Measurements from ENCODE around the gene UQCC5. TPM values are rescaled to one million over a fixed set of nuclear protein-coding genes. Genes with fewer than 3 reads are reported as not detected.
"Not testable (repeated sequence)": the region's sequence is repeated elsewhere in the genome, so short reads cannot be mapped to it uniquely, and the experiment has no call there.

UQCC5 gene
- total RNA-seq, 1 donor from 2014 or later = 16.0 TPM

DNA sequence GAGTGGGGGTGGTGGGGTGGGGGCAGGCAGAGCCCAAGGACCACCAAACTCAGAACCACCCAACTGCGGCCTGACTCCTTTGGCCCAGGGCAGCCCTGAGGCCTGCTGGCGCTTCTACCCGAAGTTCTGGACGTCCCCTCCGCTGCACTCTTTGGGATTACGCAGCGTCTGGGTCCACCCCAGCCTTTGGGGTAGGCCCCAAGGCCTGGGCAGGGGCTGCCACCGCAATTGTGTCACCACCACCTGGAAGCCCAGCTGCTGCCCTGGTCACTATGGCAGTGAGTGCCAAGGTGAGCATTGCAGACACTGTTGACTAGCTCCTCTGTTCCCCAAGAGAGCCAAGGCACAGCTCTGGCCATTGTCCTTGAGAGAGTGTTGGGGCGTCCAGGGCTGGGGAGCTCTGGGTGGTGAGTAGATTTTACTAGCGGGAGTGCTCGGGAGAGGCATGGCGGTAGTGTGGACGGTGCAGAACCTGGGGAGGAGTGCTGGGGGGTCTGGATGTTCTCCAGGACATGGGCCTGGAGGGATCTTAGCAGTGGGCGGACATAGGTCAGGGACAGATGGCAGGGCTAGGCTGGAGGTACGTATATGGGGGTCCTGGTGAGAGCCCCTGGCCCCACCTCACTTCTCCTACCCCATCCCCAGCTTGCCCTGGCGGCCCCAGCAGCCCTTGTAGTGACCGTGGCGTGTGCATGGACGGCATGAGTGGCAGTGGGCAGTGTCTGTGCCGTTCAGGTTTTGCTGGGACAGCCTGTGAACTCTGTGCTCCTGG is 15.5 kb upstream of the UQCC5 start:
- ATAC-seq (no peak), DNase-seq (ENCODE audit: low spot score) (no peak)
- intact Hi-C loops (cut with DNase I) = no loop called here

DNA sequence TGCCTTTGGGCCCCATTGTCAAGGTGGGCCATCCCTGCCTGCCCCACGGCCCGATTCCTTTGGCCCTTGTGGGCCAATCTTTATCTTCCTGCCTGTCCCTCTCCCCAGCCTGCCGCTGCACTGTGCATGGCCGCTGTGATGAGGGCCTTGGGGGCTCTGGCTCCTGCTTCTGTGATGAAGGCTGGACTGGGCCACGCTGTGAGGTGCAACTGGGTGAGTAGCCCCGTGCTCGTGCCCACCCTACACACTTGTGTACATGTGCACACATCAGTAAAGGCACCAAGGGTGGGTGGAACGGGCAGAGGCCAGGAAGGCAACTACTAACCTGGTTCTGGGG is 14.9 kb upstream of the UQCC5 start:
- ATAC-seq = no peak
- DNase-seq (ENCODE audit: low spot score) = no peak
- intact Hi-C loops (cut with DNase I) = no loop called here

DNA sequence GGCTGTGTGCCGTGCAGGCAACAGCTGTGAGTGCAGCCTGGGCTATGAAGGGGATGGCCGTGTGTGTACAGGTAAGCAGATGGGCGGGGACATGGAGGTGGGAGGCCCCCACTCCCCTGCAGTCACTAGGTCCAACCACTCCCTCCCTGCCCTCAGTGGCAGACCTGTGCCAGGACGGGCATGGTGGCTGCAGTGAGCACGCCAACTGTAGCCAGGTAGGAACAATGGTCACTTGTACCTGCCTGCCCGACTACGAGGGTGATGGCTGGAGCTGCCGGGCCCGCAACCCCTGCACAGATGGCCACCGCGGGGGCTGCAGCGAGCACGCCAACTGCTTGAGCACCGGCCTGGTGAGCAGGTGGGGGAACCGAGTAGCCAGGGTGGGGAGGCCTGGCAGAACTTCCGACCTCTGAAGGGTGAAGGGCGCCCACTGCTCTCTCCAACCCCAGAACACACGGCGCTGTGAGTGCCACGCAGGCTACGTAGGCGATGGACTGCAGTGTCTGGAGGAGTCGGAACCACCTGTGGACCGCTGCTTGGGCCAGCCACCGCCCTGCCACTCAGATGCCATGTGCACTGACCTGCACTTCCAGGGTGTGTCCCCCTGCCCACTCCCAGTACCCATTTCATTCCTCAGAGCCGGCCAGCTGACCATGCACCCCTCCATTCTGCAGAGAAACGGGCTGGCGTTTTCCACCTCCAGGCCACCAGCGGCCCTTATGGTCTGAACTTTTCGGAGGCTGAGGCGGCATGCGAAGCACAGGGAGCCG is 14.3 kb upstream of the UQCC5 start:
- DNase-seq (ENCODE audit: low spot score) = no peak
- intact Hi-C loops (cut with DNase I) = no loop called here

DNA sequence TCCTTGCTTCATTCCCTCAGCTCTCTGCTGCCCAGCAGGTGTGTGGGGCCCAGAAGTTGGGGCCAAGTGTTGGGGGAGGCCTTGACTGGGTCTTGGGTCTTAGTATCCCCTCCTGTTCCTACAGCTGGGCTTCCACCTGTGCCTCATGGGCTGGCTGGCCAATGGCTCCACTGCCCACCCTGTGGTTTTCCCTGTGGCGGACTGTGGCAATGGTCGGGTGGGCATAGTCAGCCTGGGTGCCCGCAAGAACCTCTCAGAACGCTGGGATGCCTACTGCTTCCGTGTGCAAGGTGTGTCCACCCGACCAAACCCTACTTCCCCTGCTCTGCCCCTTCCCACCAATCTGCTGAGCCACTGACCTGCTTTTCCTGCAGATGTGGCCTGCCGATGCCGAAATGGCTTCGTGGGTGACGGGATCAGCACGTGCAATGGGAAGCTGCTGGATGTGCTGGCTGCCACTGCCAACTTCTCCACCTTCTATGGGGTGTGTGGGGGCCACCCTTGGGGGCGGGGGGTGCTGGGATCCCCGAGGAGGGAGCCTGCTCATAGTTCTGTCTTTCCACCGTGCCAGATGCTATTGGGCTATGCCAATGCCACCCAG is 13.7 kb upstream of the UQCC5 start:
- DNase-seq (ENCODE audit: low spot score) (no peak), ATAC-seq (no peak)
- intact Hi-C loops (cut with DNase I) = no loop called here

More for the DNA sequence above, 14.3 kb upstream of the UQCC5 start:
- ATAC-seq = no peak

DNA sequence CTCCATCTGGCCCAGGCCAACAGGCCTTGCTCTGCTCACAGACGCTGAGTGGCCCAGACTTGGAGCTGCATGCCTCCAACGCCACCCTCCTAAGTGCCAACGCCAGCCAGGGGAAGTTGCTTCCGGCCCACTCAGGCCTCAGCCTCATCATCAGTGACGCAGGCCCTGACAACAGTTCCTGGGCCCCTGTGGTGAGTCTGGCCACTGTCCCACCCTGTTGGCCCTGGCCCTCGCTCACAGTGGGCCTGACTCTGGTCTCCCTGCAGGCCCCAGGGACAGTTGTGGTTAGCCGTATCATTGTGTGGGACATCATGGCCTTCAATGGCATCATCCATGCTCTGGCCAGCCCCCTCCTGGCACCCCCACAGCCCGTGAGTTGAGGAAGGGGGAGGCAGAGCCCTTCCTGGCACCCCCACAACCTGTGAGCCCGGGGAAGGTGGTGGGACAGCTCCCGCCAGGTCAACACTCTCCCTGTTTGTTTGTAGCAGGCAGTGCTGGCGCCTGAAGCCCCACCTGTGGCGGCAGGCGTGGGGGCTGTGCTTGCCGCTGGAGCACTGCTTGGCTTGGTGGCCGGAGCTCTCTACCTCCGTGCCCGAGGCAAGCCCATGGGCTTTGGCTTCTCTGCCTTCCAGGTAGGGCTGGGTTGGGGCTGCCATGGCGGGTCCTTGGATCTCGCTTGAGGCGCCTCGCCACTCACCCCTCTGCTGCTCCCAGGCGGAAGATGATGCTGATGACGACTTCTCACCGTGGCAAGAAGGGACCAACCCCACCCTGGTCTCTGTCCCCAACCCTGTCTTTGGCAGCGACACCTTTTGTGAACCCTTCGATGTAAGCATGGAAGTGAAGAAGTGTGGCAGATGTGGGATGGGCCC is 12.8 kb upstream of the UQCC5 start:
- intact Hi-C loops (cut with DNase I) = no loop called here
- ATAC-seq = no peak
- DNase-seq (ENCODE audit: low spot score) = peak; percentile 56

DNA sequence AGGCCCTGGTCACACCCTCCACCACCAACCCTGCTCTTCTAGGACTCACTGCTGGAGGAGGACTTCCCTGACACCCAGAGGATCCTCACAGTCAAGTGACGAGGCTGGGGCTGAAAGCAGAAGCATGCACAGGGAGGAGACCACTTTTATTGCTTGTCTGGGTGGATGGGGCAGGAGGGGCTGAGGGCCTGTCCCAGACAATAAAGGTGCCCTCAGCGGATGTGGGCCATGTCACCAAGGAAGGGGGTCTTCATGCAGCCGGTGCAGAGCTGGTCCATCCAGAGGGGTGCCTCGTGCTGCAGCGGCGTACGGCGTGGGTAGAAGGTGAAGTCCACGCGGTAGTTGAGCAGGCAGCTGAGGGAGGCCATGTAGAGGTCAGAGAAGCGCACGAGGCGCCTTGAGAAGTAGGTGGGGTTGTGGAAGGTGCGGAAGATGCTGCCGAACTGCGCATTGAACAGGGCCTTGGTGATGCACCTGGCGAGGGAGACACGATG is 12.1 kb upstream of the UQCC5 start:
- DNase-seq (ENCODE audit: low spot score) (peak; percentile 52), ATAC-seq (no peak)
- intact Hi-C loops (cut with DNase I) = no loop called here

DNA sequence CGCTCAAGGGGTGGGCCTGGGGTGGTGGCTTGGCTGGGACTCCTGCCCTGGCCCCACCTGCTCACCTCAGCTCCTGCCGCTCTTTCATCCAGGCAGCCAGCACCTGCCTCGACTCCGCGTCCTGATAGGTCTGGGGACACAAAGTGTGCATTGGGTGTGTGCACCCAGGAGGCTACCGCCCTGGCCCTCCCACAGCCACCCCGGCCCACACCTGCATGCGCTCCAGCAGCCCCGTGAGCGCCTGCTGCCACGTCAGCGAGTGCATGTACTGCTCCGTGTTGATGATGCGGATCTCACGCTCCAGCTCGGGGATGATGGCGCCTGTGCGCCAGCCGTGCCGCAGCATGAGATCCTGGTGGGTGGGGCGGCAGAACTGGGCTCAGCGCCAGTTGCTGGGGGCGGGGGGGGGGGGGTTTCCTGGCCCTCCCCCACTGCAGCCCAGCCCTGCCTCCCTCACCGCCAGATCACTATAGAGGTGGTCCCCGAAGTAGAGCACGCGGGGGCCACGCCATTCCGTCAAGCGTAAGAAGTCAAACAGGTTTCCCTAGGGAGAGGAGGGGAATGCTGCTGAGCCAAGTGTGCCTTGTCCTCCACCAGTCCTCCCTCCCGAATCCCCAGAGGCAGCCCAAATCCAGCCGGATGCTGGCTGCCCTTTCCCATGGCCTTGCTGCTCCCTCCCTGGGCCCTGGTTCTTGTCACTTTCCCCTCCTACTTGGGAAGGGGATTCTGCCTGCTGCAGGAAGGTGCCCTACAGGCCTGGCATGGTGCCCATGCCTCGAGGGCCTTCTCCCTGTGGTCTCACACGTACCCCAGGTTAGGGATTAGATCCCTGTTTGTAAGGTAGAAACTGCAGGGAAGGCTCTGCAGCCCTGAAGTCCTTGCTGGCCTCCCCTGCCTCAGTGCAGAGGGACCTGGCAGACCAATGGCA is 11.4 kb upstream of the UQCC5 start:
- DNase-seq (ENCODE audit: low spot score) = peak; percentile 61
- peak; percentile 4 for ATAC-seq
- intact Hi-C loops (cut with DNase I) = no loop called here

DNA sequence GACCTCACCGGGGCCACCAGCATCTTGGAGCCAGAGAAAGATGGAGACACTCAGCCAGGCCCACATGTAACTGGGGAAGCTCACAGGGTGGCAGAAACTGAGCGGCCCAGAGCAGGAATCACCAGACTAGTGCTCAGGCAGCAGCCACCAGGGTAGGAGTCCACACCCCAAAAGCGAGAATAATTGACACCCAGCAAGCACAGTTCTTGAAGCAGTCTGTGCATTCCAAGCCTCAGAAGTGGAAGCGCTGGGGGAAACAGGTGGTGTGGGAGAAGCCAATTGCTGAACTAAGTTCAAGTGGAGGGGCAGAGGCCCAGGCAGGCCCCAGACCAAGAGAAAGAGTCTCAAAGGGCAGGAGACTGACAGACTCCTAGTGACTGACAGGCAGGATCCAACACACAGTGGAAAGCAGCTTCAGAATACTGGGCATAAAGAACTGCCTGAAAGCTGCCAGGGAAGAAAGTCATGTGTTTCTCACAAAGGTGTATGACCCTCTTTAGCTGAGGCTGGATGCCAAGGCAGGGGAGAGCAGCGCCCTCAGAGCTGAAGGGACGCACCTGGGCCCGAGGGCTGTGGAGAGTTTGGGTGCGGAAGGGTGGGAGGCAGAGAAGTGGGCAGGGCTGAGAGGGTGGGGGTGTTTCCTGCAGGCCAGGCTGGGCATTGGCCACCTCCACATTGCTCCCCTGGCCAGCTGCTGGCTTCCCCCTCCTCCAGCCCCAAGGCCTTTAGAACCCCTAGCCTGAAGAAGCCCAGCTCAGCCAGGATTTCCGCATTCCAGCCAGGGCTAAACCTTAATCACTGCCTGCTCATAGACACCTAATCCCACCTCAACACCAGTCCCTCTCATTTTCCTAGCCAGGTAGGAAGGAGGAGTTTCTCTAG is 10.5 kb upstream of the UQCC5 start:
- ATAC-seq (no peak), DNase-seq (ENCODE audit: low spot score) (peak; percentile 54)
- intact Hi-C loops (cut with DNase I) = no loop called here

DNA sequence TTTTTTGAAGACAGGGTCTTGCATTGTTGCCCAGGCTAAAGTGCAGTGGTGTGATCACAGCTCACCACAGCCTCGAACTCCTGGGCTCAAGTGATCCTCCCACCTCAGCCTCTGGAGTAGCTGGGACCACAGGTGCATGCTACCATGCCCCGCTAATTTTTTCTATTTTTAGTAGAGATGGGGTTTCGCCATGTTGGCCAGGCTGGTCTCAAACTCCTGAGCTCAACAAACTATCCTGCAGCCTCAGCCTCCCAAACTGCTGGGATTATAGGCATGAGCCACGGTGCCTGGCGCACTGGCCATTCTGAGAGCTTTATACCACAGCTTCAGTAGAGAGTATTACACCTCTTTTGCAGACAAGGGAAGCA is 9.8 kb upstream of the UQCC5 start:
- DNase-seq (ENCODE audit: low spot score); ATAC-seq; intact Hi-C loops (cut with DNase I): not testable (repeated sequence)

DNA sequence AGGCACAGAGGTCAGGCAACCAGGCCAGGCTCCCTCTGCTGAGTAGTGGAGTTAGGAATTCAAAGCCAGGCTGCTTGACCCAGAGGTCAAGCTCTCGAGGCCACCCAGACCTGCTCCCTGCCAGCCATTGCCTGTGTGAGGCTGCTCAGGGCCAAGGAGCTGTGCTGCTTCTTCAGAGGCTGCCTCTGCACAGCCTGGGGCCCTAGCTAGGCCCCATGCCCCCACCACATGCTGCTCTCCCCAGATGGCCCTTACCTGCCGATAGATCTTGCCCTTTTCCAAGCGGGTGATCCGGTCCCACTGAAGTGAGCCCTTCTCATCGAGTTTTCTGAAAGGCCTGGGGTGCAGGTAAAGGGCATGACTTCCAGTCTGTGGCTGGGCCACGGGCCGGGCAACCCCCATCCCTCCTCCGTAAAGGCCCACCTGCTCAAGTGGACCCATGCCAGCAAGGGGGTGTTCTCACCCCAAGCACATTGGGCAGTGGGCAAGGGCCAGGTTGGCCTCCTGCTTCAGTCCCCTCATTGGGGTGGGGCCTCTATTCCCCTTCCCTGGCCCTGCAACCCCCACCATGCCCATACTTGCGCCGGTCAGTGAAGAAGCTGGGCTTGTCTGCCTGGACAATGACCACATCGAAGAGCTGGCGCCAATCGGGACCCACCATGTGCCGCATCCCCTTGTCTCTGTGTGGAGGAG is 9.2 kb upstream of the UQCC5 start:
- intact Hi-C loops (cut with DNase I) = no loop called here
- peak; percentile 56 for DNase-seq (ENCODE audit: low spot score)
- no peak for ATAC-seq

DNA sequence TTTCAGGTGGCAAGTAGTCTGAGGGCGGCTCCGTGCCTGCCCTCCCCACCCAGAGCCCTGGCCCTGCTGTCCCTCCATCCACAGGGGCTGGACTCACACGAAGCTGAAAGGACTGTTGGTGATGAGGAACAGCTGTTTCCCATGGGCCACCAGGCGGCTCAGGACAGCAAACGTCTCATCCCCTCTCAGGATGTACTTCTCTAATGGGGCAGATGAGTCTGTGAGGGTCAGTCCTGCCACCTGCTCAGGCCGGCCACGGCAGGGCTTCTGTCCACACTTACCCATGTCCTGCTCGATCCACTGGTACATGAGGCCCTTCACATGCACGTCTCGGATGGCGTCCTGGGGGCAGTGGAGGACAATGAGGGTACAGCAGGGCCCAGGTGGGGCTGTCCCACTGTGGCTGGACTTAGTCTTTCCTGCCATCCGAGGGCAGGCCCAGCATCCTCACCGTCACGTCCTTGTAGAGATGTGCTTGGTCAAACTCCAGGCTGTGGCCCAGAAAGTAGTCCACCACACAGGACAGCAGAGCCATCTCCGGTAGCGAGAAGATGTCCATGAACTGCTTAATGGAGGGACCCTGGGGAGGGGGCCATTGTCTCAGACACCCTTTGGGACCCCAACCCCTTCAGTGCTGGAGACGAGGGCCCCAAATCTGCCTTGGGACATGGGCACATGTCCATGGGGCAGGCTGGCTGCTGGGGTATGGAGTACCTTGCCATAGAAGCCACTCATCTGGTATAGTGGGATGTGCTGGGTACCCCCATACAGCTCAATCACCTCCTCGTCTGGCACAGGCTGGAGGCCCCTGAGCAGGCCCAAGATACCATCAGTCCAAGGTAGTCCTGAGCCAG is 8.4 kb upstream of the UQCC5 start:
- intact Hi-C loops (cut with DNase I) = no loop called here
- peak; percentile 50 for DNase-seq (ENCODE audit: low spot score)

DNA sequence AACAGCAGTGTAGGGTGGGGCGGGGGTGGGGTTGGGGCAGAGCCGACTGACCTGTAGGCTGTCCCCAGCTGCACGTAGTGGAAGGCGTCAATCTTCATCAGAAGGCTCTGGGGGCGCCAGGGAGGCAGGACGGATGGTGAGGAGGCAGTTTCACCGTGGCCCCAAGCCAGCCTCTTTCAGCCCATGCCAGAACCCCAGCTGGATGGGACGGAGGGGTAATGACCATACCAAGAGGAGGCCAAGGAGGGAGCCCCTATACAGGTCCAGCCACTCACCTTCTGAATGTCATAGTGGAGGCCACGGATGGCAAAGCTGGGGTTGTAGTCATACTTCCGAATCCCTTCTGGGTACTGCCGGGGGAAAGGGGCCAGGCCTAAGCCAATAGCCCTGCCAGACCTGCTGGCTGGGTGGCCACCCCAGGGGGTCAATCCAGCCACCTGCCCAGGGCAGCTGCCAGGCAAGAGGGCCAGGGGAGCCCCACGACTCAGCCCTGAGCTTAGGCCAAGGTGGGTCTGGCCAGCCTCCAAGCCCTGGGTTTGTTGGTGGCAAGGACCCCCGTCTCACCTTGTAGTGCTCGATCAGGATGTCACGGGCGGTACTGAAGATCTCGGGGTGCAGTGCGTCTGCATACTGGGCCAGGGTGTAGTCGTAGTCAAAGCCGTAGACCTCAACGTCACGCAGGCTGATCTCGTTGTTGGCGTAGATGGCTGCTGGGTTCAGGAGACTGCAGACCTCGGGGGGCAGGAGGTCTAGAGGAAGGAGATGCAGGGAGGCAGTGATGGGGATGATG is 7.6 kb upstream of the UQCC5 start:
- ATAC-seq (no peak), DNase-seq (ENCODE audit: low spot score) (peak; percentile 59)
- intact Hi-C loops (cut with DNase I) = no loop called here

More for the DNA sequence above, 8.4 kb upstream of the UQCC5 start:
- ATAC-seq = no peak

DNA sequence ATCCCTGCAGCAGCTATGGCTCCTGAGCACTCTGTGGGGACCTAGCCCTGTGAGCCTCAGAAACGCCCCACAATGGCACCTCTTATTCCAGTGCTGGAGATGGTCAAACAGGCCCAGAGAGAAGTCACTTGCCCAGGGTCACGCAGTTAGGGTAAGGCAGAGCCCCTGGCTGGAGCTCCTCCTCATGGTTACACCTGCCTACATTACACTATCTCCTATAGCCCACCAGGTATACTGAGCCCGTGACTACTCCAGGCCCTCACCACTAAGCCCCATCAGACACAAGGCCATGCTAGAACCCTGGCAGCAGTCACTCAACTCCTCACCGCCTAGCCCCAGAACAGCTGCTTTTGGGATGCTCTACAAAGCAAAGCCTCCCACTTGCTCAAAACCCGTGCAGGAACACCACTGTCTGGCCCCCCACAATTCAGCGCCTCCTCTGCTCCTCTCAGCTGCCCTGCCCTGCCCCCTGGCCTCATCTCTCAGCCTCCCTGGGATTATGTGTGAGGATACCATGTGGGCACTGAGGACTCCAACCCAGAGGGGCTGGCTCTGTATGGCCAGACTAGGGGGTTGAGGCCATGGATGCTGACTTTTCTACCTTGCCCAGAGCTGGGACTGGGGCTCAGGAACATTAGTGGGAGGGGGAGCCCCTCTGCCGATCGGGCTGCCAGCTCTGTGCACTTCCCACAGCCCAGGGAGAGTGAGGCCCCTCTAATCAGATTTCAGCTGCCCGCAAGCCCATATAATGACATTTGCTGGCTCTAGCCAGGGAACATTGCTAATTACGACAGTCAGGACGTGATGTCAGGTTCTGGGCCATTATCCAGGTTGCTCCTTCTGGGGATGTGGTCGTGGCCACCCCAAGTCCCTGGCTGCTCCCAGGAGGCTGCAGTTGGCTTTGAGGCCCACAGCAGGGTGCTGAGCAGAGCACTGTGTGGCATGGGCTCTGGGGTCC is 6.8 kb upstream of the UQCC5 start:
- ATAC-seq (peak; percentile 3), DNase-seq (ENCODE audit: low spot score) (peak; percentile 50)
- intact Hi-C loops (cut with DNase I) = no loop called here

All from sciatic nerve (tissue), 2 donors.